GM19463 (cell line): ENCODE results near the gene MAT1A.
"Not testable (repeated sequence)": the region's sequence is repeated elsewhere in the genome, so short reads cannot be mapped to it uniquely, and the experiment has no call there.

Experiments used
- ATAC-seq: cut with Tn5 transposase; IDR thresholded peaks from one replicate; pipeline ENCODE4 v1.9.1; 2021; ENCODE audit warnings: mild to moderate bottlenecking, moderate library complexity; ENCODE audit not compliant: unreplicated experiment

The MAT1A gene

GRCh38 chr10:80289451-80290287 is at the start of gene MAT1A:
Gene MAT1A (minus strand): TSS chr10:80289658. CDS start chr10:80289423, 235 bp downstream.
- no peak for ATAC-seq

GRCh38 chr10:80333983-80334382 is 44.5 kb upstream of the MAT1A start:
- ATAC-seq, result no peak

- ATAC-seq, result no peak
Observed at GRCh38 chr10:80324891-80325364, 35.5 kb upstream of the MAT1A start.

- ATAC-seq, result no peak
Observed at GRCh38 chr10:80324086-80324485, 34.6 kb upstream of the MAT1A start.

GRCh38 chr10:80323311-80323710 is 33.9 kb upstream of the MAT1A start:
- ATAC-seq, result no peak

GRCh38 chr10:80322711-80323110 is 33.3 kb upstream of the MAT1A start:
- ATAC-seq, result no peak

- ATAC-seq, result no peak
Observed at GRCh38 chr10:80322158-80322557, 32.7 kb upstream of the MAT1A start.

- no peak for ATAC-seq
Observed at GRCh38 chr10:80321183-80321582, 31.7 kb upstream of the MAT1A start.

- ATAC-seq, result no peak
Observed at GRCh38 chr10:80320377-80320776, 30.9 kb upstream of the MAT1A start.

GRCh38 chr10:80319725-80320290 is 30.4 kb upstream of the MAT1A start:
- ATAC-seq, result no peak

GRCh38 chr10:80319318-80319717 is 29.9 kb upstream of the MAT1A start:
- ATAC-seq, result no peak

GRCh38 chr10:80318742-80319141 is 29.3 kb upstream of the MAT1A start:
- no peak for ATAC-seq

- no peak for ATAC-seq
Observed at GRCh38 chr10:80315391-80315790, 25.9 kb upstream of the MAT1A start.

- ATAC-seq, result no peak
Observed at GRCh38 chr10:80313523-80313922, 24.1 kb upstream of the MAT1A start.

- ATAC-seq, result not testable (repeated sequence)
Observed at GRCh38 chr10:80305989-80306388, 16.5 kb upstream of the MAT1A start.

GRCh38 chr10:80296942-80297341 is 7.5 kb upstream of the MAT1A start:
- ATAC-seq, result no peak

GRCh38 chr10:80292607-80293239 is 3.3 kb upstream of the MAT1A start:
- ATAC-seq, result no peak

GRCh38 chr10:80290474-80291220 is 1.2 kb upstream of the MAT1A start:
- no peak for ATAC-seq

- ATAC-seq, result no peak
Observed at GRCh38 chr10:80288849-80289248, 609 bp downstream of the MAT1A start.

- no peak for ATAC-seq
Observed at GRCh38 chr10:80284522-80284921, 4.9 kb downstream of the MAT1A start.

- no peak for ATAC-seq
Observed at GRCh38 chr10:80283536-80284199, 5.8 kb downstream of the MAT1A start.
